ENCODE results near the gene TFDP1.

- TF ChIP-seq CTCF (IDR thresholded peaks at IDR 0.05) (no peak), POLR2A (IDR thresholded peaks at IDR 0.05) (no peak)
These were observed 47.0 kb downstream of the TFDP1 start for GRCh38 chr13:113631341-113632095.
